D721Med (cell line): Measurements from ENCODE around the gene ETFDH.

Experiments
- DNase-seq: peaks from one replicate; pipeline ENCODE4 v3.0.0; 2011; ENCODE audit warnings: low spot score; ENCODE audit not compliant: insufficient read length
- FAIRE-seq: peaks from 2 replicates; lab custom pipeline; 2011; peaks lifted over from hg19 to GRCh38; lab: Jason Lieb, UNC
- CTCF ChIP-seq: IDR thresholded peaks from 2 replicates; pipeline ENCODE4 v1.5.1; 2012; ENCODE audit warnings: mild to moderate bottlenecking, control low read depth; ENCODE audit not compliant: insufficient read depth; ENCODE audit errors: missing control alignments

Gene ETFDH

GRCh38 chr4:158715802-158716201 lies 43.7 kb downstream of the ETFDH start:
- no peak for TF ChIP-seq CTCF
- FAIRE-seq (no peak), DNase-seq (no peak)

DNA sequence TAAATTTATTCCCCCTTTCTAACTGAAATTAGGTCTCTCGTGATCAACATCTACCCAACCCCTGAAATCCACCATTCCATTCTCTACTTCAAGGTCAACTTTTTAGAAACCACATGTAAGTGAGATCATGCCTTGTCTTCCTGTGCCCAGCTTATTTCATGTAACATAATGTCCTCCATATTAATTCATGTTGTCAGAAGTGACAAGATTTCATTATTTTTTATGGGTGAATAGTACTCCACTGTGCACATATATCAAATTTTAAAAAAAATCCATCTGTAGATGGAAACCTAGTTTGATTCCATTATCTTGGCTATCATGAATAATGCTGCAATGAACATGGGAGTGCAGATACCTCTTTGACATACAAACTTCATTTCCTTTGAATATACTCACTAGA lies 49.6 kb downstream of the ETFDH start:
- DNase-seq (no peak), FAIRE-seq (peak; percentile 77)
- no peak for TF ChIP-seq CTCF

DNA sequence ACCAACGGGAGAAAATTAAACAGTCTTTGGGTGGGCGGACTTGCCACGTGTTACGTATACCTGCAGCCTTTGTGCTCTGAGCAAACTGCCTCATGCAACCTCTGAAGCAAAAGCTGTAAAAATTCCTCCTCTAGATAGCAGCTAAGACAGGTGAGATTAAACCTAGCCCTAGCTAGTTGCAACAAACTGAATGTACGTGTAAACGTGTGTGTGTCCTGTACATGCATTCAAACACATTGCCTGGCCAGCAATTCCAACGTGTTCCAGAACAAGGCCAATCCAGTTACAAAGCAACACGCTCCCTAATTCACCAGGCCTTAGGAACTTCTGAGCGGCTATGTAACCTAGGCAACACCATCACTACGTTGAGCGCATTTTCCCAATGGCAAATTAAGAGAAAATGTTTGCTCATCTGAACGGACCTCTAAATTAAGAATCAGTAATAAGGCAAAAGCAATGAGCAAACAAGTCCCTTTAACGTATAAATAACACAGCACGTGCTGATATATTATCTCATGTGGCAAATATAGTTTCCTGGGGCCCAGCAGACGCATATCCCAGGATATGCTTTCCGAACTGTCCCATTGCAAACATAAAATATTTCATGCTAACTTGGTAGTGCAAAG lies 50.3 kb downstream of the ETFDH start:
- DNase-seq (no peak), FAIRE-seq (peak; percentile 77)
- no peak for TF ChIP-seq CTCF

- peak; percentile 53 for DNase-seq
- FAIRE-seq, result no peak
- TF ChIP-seq CTCF, result no peak
These were observed 51.1 kb downstream of the ETFDH start, which contains the start of gene PPID for GRCh38 chr4:158722917-158723793. Gene PPID (minus strand): TSS chr4:158723396. CDS start chr4:158723288, 108 bp downstream.

DNA sequence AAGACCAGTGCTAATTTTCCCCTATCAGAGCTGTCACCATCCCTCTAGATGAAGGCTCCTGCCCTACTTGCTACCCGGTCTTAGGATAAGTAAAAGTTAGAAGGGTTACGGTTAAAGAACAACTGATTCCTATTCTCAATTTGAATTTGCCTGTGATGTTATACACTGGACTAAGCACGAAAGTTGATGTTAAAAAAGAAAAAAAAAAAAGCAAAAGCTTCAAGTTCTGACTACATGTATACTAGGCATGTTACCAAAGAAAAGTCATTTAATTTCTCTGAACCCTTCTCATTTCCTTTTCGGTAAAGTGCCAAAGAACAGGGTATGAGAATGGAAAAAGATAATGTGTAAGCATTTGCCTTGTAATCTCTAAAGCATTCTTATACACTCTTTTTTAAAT lies 52.5 kb downstream of the ETFDH start:
- FAIRE-seq (peak; percentile 64), DNase-seq (no peak)
- no peak for TF ChIP-seq CTCF

- no peak for TF ChIP-seq CTCF
- no peak for DNase-seq
- no peak for FAIRE-seq
These were observed 54.5 kb downstream of the ETFDH start for GRCh38 chr4:158726633-158727032.
